GM18498 (cell line): ENCODE data around the gene PFDN5.
"Not testable (repeated sequence)": the region's sequence is repeated elsewhere in the genome, so short reads cannot be mapped to it uniquely, and the experiment has no call there.

Experiments used
- ATAC-seq: cut with Tn5 transposase; IDR thresholded peaks from one replicate; pipeline ENCODE4 v1.9.1; 2021; ENCODE audit warnings: mild to moderate bottlenecking, moderate library complexity; ENCODE audit not compliant: unreplicated experiment

The PFDN5 gene

GRCh38 chr12:53286448-53286847 lies 8.9 kb upstream of the PFDN5 start:
- no peak for ATAC-seq

- no peak for ATAC-seq
Observed at GRCh38 chr12:53287741-53288216, 7.6 kb upstream of the PFDN5 start.

DNA sequence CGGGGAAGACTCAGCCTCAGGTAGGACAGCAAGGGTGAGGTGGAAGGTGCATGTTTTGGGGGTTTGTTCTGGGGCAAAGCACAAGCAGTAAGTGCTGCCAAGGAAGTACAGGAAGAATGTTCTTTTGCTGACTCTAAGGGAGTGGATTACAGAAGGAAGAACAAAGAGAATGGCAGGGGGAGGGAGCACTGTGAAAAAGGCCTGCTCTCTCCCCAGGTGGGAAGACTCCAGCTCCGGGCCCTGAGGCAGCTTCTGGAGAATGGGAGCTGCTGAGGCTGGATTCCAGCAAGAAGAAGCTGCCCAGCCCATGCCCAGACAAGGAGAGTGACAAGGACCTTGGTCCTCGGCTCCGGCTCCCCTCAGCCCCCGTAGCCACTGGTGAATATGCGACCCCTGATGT lies 7.0 kb upstream of the PFDN5 start:
- no peak for ATAC-seq

- no peak for ATAC-seq
Observed at GRCh38 chr12:53289891-53290290, 5.5 kb upstream of the PFDN5 start.

- no peak for ATAC-seq
Observed at GRCh38 chr12:53290661-53291060, 4.7 kb upstream of the PFDN5 start.

GRCh38 chr12:53292426-53292825 lies 2.9 kb upstream of the PFDN5 start:
- ATAC-seq = no peak

- ATAC-seq = no peak
Observed at GRCh38 chr12:53295891-53296219, 513 bp downstream of the PFDN5 start.

GRCh38 chr12:53297106-53297505 lies 1.8 kb downstream of the PFDN5 start:
- ATAC-seq = not testable (repeated sequence)

- ATAC-seq = no peak
Observed at GRCh38 chr12:53298164-53298563, 2.8 kb downstream of the PFDN5 start.

DNA sequence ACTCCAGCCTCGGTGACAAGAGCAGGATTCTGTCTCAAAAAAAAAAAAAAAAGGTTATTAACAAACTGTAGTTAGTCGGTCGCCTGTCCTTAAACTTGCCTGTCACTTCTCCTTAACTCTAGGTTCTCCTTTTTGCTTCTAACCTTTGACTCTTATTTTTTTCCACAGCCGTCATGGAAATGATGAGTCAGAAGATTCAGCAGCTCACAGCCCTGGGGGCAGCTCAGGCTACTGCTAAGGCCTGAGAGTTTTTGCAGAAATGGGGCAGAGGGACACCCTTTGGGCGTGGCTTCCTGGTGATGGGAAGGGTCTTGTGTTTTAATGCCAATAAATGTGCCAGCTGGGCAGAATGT lies 3.7 kb downstream of the PFDN5 start:
- ATAC-seq = no peak

DNA sequence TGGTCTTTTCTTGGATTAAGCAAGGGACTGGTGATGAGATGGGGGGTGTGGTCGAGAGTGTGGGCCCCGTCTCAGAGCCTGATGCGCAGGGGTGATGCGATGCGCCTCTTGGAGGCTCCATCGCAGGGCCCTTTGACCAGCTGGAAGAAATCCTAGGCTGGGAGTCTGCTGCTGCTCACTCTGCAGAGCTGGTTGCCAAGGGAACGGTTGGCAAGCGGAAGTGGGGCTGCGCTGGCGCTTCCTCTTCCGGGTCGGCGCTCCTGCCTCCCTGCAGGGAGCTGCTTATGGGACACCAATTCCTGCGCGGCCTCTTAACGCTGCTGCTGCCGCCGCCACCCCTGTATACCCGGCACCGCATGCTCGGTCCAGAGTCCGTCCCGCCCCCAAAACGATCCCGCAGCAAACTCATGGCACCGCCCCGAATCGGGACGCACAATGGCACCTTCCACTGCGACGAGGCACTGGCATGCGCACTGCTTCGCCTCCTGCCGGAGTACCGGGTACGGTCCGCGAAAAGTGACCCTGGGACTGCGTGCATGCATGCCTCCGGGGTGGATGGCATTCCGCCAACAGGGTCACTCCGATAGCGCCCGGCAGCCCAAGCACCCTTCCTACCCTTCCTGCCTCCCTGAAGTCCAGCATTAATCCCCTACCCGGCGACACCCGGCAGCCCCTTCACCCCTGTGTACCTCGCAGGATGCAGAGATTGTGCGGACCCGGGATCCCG lies 4.3 kb downstream of the PFDN5 start, which contains the start of gene MYG1:
Gene MYG1, plus strand, starts transcription at position 242 of the 727 bp plus-strand sequence. Its CDS starts 43 bp downstream, at position 285.
- peak; percentile 77 for ATAC-seq

- ATAC-seq = no peak
Observed at GRCh38 chr12:53300187-53300586, 4.8 kb downstream of the PFDN5 start.

DNA sequence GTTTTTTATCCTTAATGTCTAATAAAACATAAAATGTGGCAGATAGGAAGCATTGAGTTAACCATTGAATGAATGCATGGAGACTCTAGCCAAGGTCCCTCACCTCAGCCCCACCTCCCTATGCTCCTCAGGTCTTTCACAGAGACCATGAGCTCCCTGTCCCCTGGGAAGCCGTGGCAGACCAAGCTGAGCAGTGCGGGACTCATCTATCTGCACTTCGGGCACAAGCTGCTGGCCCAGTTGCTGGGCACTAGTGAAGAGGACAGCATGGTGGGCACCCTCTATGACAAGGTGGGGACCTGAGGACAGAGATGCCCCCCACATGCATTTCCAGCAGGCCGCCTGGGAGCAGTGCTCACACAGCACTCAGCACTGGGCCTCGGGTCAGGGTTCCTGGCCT lies 7.6 kb downstream of the PFDN5 start:
- no peak for ATAC-seq

DNA sequence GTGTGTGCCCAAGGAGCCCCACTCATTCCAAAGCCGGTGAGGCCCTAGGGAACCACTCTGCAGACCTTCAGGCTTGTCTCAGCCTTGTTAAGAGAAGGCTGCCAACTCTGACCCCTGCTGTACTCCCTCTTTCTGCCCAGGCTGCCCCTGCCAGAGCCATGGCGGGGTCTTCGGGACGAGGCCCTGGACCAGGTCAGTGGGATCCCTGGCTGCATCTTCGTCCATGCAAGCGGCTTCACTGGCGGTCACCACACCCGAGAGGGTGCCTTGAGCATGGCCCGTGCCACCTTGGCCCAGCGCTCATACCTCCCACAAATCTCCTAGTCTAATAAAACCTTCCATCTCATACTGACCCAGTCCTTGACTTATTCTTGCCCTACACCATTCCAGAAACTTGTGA lies 11.5 kb downstream of the PFDN5 start:
- no peak for ATAC-seq

GRCh38 chr12:53308276-53308675 lies 12.9 kb downstream of the PFDN5 start:
- ATAC-seq = no peak

DNA sequence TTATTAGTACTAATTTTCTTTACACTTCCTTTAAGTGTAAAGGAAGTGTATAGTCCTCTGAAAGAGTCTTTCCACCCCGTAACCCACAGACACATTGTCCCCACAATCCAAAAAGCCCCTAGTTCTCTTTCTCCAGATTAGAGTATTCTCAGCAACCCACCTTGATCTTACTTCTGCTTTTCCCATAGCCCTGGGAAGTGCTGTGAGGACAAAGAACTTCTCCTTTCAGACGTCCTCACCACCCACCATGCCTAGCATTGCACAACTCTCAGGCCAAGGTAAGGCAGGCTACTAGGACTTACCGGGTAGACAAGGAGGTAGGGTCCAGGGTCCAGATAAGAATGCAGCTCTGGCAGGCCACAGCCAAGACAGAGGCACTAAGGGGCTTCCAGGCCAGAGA lies 18.7 kb downstream of the PFDN5 start:
- no peak for ATAC-seq

- no peak for ATAC-seq
Observed at GRCh38 chr12:53320352-53321195, 25.2 kb downstream of the PFDN5 start.

- peak; percentile 31 for ATAC-seq
Observed at GRCh38 chr12:53324113-53324778, 28.9 kb downstream of the PFDN5 start.

- ATAC-seq = peak; percentile 60
Observed at GRCh38 chr12:53324779-53325510, 29.6 kb downstream of the PFDN5 start.

DNA sequence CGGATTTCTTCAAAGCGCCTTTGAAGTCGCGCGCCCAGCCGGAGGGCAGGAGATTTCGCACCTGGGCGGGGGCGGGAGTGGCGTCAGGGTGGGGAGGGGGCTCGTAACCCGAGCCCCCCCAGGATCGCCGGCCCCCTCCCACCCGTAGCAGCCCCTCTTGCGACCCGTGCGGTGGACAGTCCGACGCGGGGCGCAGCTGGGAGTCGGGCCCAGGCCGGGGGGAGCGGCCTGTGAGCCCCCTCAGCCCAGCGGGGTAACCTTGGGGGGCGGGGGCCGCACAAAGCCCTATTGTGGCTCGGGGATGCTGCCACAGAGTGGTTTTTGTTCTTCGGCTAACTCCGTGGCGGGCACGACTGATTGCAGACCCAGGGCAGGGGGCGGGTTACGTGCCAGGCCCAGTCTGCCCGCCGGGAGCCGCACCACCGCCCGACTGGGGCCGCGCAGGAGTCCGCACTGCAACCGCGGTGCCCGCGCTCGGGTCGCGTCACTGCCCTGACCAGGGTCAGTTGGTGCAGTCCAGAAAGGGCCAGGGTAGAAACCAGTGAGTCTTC lies 30.2 kb downstream of the PFDN5 start:
- ATAC-seq = no peak
